Natural killer cell (primary cell): ENCODE data around the gene BNC2. TPM values are rescaled to one million over a fixed set of nuclear protein-coding genes. Genes with fewer than 3 reads are reported as not detected.

Experiments used
- ATAC-seq, 3 donors: fragments of 150-1000 bp in 2 of 3; fragments of 200-7000 bp in 1 of 3; cut with Tn5 transposase; 1 replicate in 1 of 3; 2 replicates in 2 of 3; pipeline ENCODE4 v1.10.0; 2021; ENCODE audit warnings: mild to moderate bottlenecking in 2 of 3, moderate library complexity in 2 of 3
- DNase-seq, 2 donors: peaks; one replicate each; pipeline versions ENCODE4 v3.0.0 to v3.0.0-alpha.2; 2013 to 2021; ENCODE audit warnings: mixed read lengths in 1 of 2
- H3K27ac ChIP-seq: one replicate; pipeline ENCODE4 v1.5.1; 2013; ENCODE audit warnings: mild to moderate bottlenecking, low read length
- H3K27me3 ChIP-seq: one replicate; pipeline ENCODE4 v1.6.1; 2013; ENCODE audit warnings: low read length; ENCODE audit not compliant: control insufficient read depth, insufficient read depth
- H3K36me3 ChIP-seq: one replicate; pipeline ENCODE4 v1.6.1; 2013; ENCODE audit warnings: low read length; ENCODE audit not compliant: control insufficient read depth, insufficient read depth
- H3K4me1 ChIP-seq: one replicate; pipeline ENCODE4 v1.6.1; 2013; ENCODE audit warnings: low read length; ENCODE audit not compliant: control insufficient read depth, insufficient read depth
- H3K4me3 ChIP-seq: one replicate; pipeline ENCODE4 v1.5.1; 2013; ENCODE audit warnings: low read length
- H3K9me3 ChIP-seq: one replicate; pipeline ENCODE4 v1.6.1; 2013; ENCODE audit warnings: low read length; ENCODE audit not compliant: control insufficient read depth, insufficient read depth
- H3K27ac Mint-ChIP-seq, 2 donors: one replicate each; pipeline ENCODE4 v1.8.0; 2022; ENCODE audit warnings: mild to moderate bottlenecking in 2 of 2, mixed read lengths in 2 of 2, moderate library complexity in 1 of 2
- H3K27me3 Mint-ChIP-seq, 2 donors: one replicate each; pipeline ENCODE4 v1.8.0; 2022; ENCODE audit warnings: low read depth in 2 of 2, mixed read lengths in 2 of 2
- H3K36me3 Mint-ChIP-seq: one replicate; pipeline ENCODE4 v1.8.0; 2022; ENCODE audit warnings: mixed read lengths
- H3K4me1 Mint-ChIP-seq, 2 donors: one replicate each; pipeline ENCODE4 v1.8.0; 2022; ENCODE audit warnings: mixed read lengths in 2 of 2
- H3K4me3 Mint-ChIP-seq: one replicate; pipeline ENCODE4 v1.8.0; 2022; ENCODE audit warnings: mild to moderate bottlenecking, moderate library complexity, mixed read lengths
- H3K9me3 Mint-ChIP-seq, 2 donors: one replicate each; pipeline ENCODE4 v1.8.0; 2022; ENCODE audit warnings: mixed read lengths in 2 of 2
- WGBS: methylation state at CpG from one replicate; pipeline ENCODE4 v1.1.7; 2013; ENCODE audit warnings: missing lambda C conversion rate; ENCODE audit not compliant: insufficient coverage; 5-methylcytosine and 5-hydroxymethylcytosine counted together
- intact Hi-C: fragments of 100-400 bp; cut with micrococcal nuclease; formaldehyde crosslinking; loops from one replicate; pipeline ENCODE4 v1.14.2; 2022
- total RNA-seq, 4 donors: library from RNA; stranded (reverse); fragments of 120-200 nt in 1 of 4; gene quantifications; one replicate each; pipeline versions ENCODE4 v1.2.3 to v1.2.4, GENCODE V29; 2013 to 2022
- TF ChIP-seq, protein P1 (sequence below): fragments of 200-600 bp; IDR thresholded peaks from one replicate; pipeline ENCODE4 v1.8.0; 2022; ENCODE audit warnings: antibody characterized with exemption

BNC2 gene
- total RNA-seq, 3 donors from 2014 or later (not counting 1 experiment from before 2014, with no cell fraction given), result 36.9 to 84.2 (median 66.5) TPM

DNA sequence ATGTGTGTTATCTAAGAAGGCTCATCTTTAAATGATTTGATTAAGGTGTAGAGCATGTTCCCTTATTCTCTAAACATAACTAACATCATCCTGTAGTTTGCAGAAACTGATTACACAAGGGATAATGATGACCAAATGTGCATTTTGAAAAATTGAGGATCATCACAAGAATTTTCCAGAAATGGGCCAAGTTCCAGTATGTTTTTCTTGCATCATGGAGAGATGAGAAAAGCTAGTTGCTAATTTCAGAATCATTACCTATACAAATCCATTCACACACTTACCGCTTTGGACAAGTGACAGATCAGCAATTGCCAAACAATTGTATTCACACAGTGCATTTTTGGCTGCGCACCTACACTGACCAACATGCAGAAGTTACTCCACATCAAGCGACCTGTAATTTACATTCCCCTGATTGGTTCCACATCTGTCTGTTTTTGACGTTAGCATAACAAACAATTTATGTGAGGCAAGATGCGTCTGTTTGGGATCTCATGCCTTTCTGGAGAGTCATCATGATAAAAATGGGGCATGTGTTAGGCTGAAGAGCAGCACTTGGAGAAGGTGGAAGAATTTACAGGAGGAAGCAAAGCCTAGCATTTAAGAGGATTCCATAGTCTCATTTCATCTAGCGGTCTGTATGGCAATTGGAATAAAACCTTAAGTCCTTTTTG, 2.8 kb upstream of the BNC2 start:
- H3K4me3 ChIP-seq, result no peak overlapping the region
- no peak overlapping the region for H3K27ac ChIP-seq
- Mint-ChIP-seq H3K36me3 (no peaks in the 10 kb centered on the region), H3K4me1 (peaks cover 14 to 19% of the 10 kb centered on the region in 2 donors), H3K27ac (no peak overlapping the region), H3K9me3 (no peaks in the 10 kb centered on the region), H3K27me3 (peaks cover 0 to 3% of the 10 kb centered on the region in 2 donors), H3K4me3 (no peak overlapping the region)
- intact Hi-C loops, result loop anchor here (5.0 kb wide), 1 partner anchor 49 kb away; no protein-coding TSS in a partner anchor
- H3K9me3 ChIP-seq, result no peaks in the 10 kb centered on the region
- DNase-seq (no peak), ATAC-seq (no peak)
- H3K36me3 ChIP-seq, result no peaks in the 10 kb centered on the region
- TF ChIP-seq, protein P1, sequence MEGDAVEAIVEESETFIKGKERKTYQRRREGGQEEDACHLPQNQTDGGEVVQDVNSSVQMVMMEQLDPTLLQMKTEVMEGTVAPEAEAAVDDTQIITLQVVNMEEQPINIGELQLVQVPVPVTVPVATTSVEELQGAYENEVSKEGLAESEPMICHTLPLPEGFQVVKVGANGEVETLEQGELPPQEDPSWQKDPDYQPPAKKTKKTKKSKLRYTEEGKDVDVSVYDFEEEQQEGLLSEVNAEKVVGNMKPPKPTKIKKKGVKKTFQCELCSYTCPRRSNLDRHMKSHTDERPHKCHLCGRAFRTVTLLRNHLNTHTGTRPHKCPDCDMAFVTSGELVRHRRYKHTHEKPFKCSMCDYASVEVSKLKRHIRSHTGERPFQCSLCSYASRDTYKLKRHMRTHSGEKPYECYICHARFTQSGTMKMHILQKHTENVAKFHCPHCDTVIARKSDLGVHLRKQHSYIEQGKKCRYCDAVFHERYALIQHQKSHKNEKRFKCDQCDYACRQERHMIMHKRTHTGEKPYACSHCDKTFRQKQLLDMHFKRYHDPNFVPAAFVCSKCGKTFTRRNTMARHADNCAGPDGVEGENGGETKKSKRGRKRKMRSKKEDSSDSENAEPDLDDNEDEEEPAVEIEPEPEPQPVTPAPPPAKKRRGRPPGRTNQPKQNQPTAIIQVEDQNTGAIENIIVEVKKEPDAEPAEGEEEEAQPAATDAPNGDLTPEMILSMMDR, result no peak
- WGBS, result 94% methylated on average over 6 of the region's 6 CpGs
- peaks cover 22% of the 10 kb centered on the region for H3K4me1 ChIP-seq
- peaks cover 6% of the 10 kb centered on the region for H3K27me3 ChIP-seq

DNA sequence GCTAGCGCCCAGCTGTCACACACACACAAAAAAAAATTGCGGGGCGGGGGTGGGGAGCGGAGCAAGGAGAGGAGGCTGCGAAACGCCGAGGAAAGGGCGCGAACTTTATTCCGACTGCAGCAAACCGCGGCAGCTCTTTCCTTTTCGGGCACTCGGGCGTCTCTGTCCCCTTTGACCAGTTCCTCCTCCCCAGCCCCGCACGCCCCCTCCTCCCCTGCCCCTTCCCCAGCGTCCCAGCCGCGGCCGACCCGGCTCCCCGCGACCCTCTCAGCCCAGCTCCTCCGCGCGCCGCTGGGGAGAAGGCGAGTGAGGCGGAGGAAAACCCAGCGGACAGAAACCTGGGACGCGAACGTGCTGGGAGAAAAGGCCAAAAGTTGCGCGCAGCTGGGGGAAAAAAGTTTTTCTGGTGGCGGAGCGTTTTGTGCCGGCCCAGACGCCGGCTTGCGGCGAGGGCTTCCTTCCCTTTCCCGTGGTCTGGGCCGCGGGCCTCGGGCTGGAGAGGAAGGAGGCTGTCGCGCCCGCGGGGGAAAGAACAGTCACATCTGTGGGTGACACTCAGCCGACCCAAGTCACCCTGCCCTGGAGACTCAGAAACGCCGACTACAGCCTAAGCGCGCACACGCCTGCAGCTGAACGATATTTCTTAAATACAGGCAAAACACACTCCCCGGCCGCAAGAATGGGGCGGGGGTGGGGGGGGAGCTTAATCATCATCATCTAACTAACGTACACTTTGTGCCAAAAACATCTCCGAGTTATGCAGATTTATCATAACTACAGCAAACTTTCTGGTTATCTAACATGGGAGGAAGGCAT, 1.1 kb upstream of the BNC2 start:
- Mint-ChIP-seq H3K27ac (peak overlapping the region; percentile 79 to 84), H3K4me3 (peak overlapping the region; percentile 99), H3K9me3 (no peaks in the 10 kb centered on the region), H3K27me3 (peaks cover 0 to 3% of the 10 kb centered on the region in 2 donors), H3K4me1 (peaks cover 25 to 32% of the 10 kb centered on the region in 2 donors), H3K36me3 (no peaks in the 10 kb centered on the region)
- no peaks in the 10 kb centered on the region for H3K9me3 ChIP-seq
- H3K27ac ChIP-seq, result peak overlapping the region; percentile 11
- ATAC-seq (peak; percentile 67 to 78 (median 75)), DNase-seq (peak; percentile 41 to 55)
- WGBS, result 1% methylated on average over 57 of the region's 63 CpGs
- H3K4me3 ChIP-seq, result peak overlapping the region; percentile 57
- TF ChIP-seq, protein P1, result no peak
- H3K27me3 ChIP-seq, result peaks cover 6% of the 10 kb centered on the region
- intact Hi-C loops, result loop anchor here (5.0 kb wide), 1 partner anchor 51 kb away; no protein-coding TSS in a partner anchor
- H3K36me3 ChIP-seq, result no peaks in the 10 kb centered on the region
- H3K4me1 ChIP-seq, result peaks cover 22% of the 10 kb centered on the region

DNA sequence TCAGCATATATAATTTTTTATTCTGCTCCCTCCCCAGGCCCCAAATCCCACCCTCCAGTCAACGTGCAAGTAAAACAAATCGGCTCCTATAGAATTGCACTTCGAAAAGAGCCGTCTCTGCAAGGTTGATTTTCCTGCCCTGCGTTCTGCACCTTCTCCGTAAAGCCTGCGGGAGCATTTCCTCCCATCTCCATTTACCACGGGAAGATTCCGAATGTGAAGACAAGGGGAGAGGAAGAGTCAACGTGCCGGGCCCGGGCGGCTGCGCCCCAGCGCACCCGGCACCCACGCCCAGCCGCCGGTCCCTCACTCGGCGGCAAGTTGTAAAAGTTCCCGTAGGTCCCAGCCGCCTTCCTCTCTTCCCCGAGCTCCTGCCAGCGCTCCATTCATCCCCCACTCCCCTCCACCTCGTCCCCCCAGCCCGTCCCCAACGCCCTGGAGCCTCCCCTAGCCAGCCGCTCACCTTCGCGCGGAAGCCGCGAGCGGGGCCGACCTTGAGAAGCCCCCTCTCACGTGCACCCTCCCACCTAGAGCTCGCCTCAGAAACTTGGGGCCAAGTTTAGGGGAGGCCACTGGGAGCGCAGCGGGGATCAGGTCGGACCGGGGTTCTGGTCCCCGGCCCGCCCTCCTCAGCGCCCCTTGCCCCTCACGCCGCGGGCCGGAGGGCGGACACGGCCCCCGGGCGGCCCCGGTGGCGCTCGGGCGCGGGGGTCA, 431 bp downstream of the BNC2 start:
- H3K4me1 Mint-ChIP-seq, result peaks cover 25 to 35% of the 10 kb centered on the region in 2 donors
- H3K27me3 Mint-ChIP-seq, result peaks cover 0 to 3% of the 10 kb centered on the region in 2 donors
- H3K36me3 ChIP-seq, result no peaks in the 10 kb centered on the region
- peak; percentile 10 to 34 (median 27) for ATAC-seq
- TF ChIP-seq, protein P1, result no peak
- no peaks in the 10 kb centered on the region for H3K9me3 ChIP-seq
- 2% methylated on average over 53 of the region's 58 CpGs for WGBS
- peak overlapping the region; percentile 81 for H3K4me3 Mint-ChIP-seq
- H3K4me1 ChIP-seq, result peaks cover 22% of the 10 kb centered on the region
- H3K27me3 ChIP-seq, result peaks cover 6% of the 10 kb centered on the region
- H3K4me3 ChIP-seq, result peak overlapping the region; percentile 57
- intact Hi-C loops, result loop anchor here (1.0 to 5.0 kb wide), 2 partner anchors 15 to 52 kb away; no protein-coding TSS in a partner anchor
- H3K9me3 Mint-ChIP-seq, result no peaks in the 10 kb centered on the region
- DNase-seq, result peak in 1 of 2 donors; percentile 24
- peak overlapping the region; percentile 79 to 84 for H3K27ac Mint-ChIP-seq
- H3K36me3 Mint-ChIP-seq, result no peaks in the 10 kb centered on the region
- no peak overlapping the region for H3K27ac ChIP-seq
